ENCODE results near the gene DEPP1.

- TF ChIP-seq REST (tag by site-specific recombination; IDR thresholded peaks at IDR 0.05) (no peak), CTCF (tag by site-specific recombination; IDR thresholded peaks at IDR 0.05) (no peak), KLF1 (tag by site-specific recombination; IDR thresholded peaks at IDR 0.05) (no peak), SP3 (tag by site-specific recombination; IDR thresholded peaks at IDR 0.05) (no peak), GLI2 (tag by site-specific recombination; IDR thresholded peaks at IDR 0.05; ENCODE audit: borderline replicate concordance, low read depth) (no peak), ZNF10 (tag by site-specific recombination; IDR thresholded peaks at IDR 0.05) (no peak), ZNF792 (tag by site-specific recombination; IDR thresholded peaks at IDR 0.05) (no peak), KLF8 (tag by site-specific recombination; IDR thresholded peaks at IDR 0.05) (no peak)
Observed at GRCh38 chr10:45023426-45023825, 44.8 kb upstream of the DEPP1 start.
